Cardiac ventricle fibroblast (primary cell): ENCODE results near the gene ZBTB39. TPM values are rescaled to one million over a fixed set of nuclear protein-coding genes. Genes with fewer than 3 reads are reported as not detected.

Source experiments
- total RNA-seq: library from RNA; depleted of rRNA; stranded (reverse); fragments of >200 nt; gene quantifications from 2 replicates; pipeline ENCODE4 v1.2.3, GENCODE V29; 2015

Gene ZBTB39
- 1.9 and 2.0 TPM in 2 replicates for total RNA-seq

GRCh38 chr12:57005980-57006808 is at the start of gene ZBTB39:
TSS of gene ZBTB39 (minus strand) at chr12:57006546. CDS start at chr12:57004917, 1,629 bp downstream.

GRCh38 chr12:57049890-57050289 is 43.5 kb upstream of the ZBTB39 start, which contains the start of gene MYO1A:
TSS of gene MYO1A (minus strand) at chr12:57050129. CDS start at chr12:57048323, 1,806 bp downstream.

GRCh38 chr12:57016348-57016747 is 10.0 kb upstream of the ZBTB39 start, which contains the start of gene TAC3:
TSS of gene TAC3 (minus strand) at chr12:57016529. CDS start at chr12:57015797, 732 bp downstream.

GRCh38 chr12:56957229-56958052 is 48.9 kb downstream of the ZBTB39 start, which contains the start of gene RDH16:
TSS of gene RDH16 (minus strand) at chr12:56957608. CDS start at chr12:56957462, 146 bp downstream.

Other genes starting within 250 kb of the ZBTB39 start
- 0.83 and 2.2 TPM in 2 replicates for gene HSD17B6, start 243.2 kb downstream of the ZBTB39 start, total RNA-seq
- not detected in 2 replicates for gene SDR9C7, start 72.1 kb downstream of the ZBTB39 start, total RNA-seq
- gene RDH16, start 48.9 kb downstream of the ZBTB39 start, total RNA-seq = 0.06 TPM in 1 of 2 replicates, not detected in the other
- not detected in 2 replicates for gene TAC3, start 10.0 kb upstream of the ZBTB39 start, total RNA-seq
- gene MYO1A, start 43.6 kb upstream of the ZBTB39 start, total RNA-seq = not detected in 2 replicates
- gene NEMP1, start 72.2 kb upstream of the ZBTB39 start, total RNA-seq = 2.2 and 3.5 TPM in 2 replicates
- 40.6 and 54.4 TPM in 2 replicates for gene NAB2, start 82.6 kb upstream of the ZBTB39 start, total RNA-seq
- 106 and 115 TPM in 2 replicates for gene STAT6, start 104.8 kb upstream of the ZBTB39 start, total RNA-seq
- 1,119 and 1,224 TPM in 2 replicates for gene LRP1, start 121.9 kb upstream of the ZBTB39 start, total RNA-seq
- gene LRP1-AS, start 141.1 kb upstream of the ZBTB39 start, total RNA-seq = not detected in 2 replicates
- 17.6 and 21.4 TPM in 2 replicates for gene NXPH4, start 210.2 kb upstream of the ZBTB39 start, total RNA-seq
- 118 and 140 TPM in 2 replicates for gene SHMT2, start 223.2 kb upstream of the ZBTB39 start, total RNA-seq
- 0.20 and 3.1 TPM in 2 replicates for gene STAC3, start 244.6 kb upstream of the ZBTB39 start, total RNA-seq